HEK293 (cell line): ENCODE results near the gene CDCP1.

Experiments used
- GLIS2 ChIP-seq: fragments of 450-650 bp; formaldehyde crosslinking; IDR thresholded peaks from 2 replicates; pipeline ENCODE4 v1.5.1; 2016; ENCODE audit warnings: missing biosample characterization, missing genetic modification characterization
- KLF8 ChIP-seq: fragments of 450-650 bp; formaldehyde crosslinking; IDR thresholded peaks from 2 replicates; pipeline ENCODE4 v1.5.1; 2016; ENCODE audit warnings: missing biosample characterization, missing genetic modification characterization
- TCF7L2 ChIP-seq: IDR thresholded peaks from 2 replicates; pipeline ENCODE4 v1.6.1; 2011; ENCODE audit warnings: low read depth, mild to moderate bottlenecking, inconsistent platforms, low read length, moderate library complexity, borderline replicate concordance
- TSHZ1 ChIP-seq: fragments of 450-650 bp; formaldehyde crosslinking; IDR thresholded peaks from 2 replicates; pipeline ENCODE4 v1.5.1; 2016; ENCODE audit warnings: missing biosample characterization, missing genetic modification characterization, borderline replicate concordance
- YY1 ChIP-seq: fragments of 450-650 bp; formaldehyde crosslinking; IDR thresholded peaks from 2 replicates; pipeline ENCODE4 v1.5.1; 2018; ENCODE audit warnings: missing biosample characterization, missing genetic modification characterization
- ZBTB44 ChIP-seq: fragments of 450-650 bp; IDR thresholded peaks from 2 replicates; pipeline ENCODE4 v1.5.1; 2018; ENCODE audit warnings: missing biosample characterization, mild to moderate bottlenecking, missing genetic modification characterization
- ZBTB7A ChIP-seq: fragments of 450-650 bp; formaldehyde crosslinking; IDR thresholded peaks from 2 replicates; pipeline ENCODE4 v1.5.1; 2016; ENCODE audit warnings: low read depth, missing biosample characterization, missing genetic modification characterization
- ZFP41 ChIP-seq: fragments of 450-650 bp; formaldehyde crosslinking; IDR thresholded peaks from 2 replicates; pipeline ENCODE4 v1.5.1; 2016; ENCODE audit warnings: missing biosample characterization, missing genetic modification characterization, borderline replicate concordance
- ZNF274 ChIP-seq, 2 experiments: fragments of 200-500 bp in 1 of 2; fragments of 450-650 bp in 1 of 2; sonication (Bioruptor generic) in 1 of 2; formaldehyde crosslinking in 1 of 2; IDR thresholded peaks; 2 replicates each; pipeline versions ENCODE4 v1.5.1 to v1.6.1; 2014 to 2016; ENCODE audit warnings: borderline replicate concordance in 1 of 2, inconsistent platforms in 1 of 2, low read length in 1 of 2, missing biosample characterization in 1 of 2, missing genetic modification characterization in 1 of 2
- ZNF658 ChIP-seq: fragments of 450-650 bp; formaldehyde crosslinking; IDR thresholded peaks from 2 replicates; pipeline ENCODE4; 2016; ENCODE audit warnings: missing biosample characterization, missing genetic modification characterization
- ZNF777 ChIP-seq: fragments of 450-650 bp; formaldehyde crosslinking; IDR thresholded peaks from 2 replicates; pipeline ENCODE4 v1.5.1; 2017; ENCODE audit warnings: missing biosample characterization, missing genetic modification characterization, borderline replicate concordance
- TF ChIP-seq, protein P1 (sequence below): fragments of 450-650 bp; formaldehyde crosslinking; IDR thresholded peaks from 2 replicates; pipeline ENCODE4 v1.5.1; 2016; ENCODE audit warnings: missing biosample characterization, missing genetic modification characterization
- TF ChIP-seq, protein P2 (sequence below): fragments of 450-650 bp; formaldehyde crosslinking; IDR thresholded peaks from 2 replicates; pipeline ENCODE4 v1.5.1; 2016; ENCODE audit warnings: missing biosample characterization, missing genetic modification characterization
- TF ChIP-seq, protein P3 (sequence below): fragments of 450-650 bp; formaldehyde crosslinking; IDR thresholded peaks from 2 replicates; pipeline ENCODE4 v1.5.1; 2016; ENCODE audit warnings: missing biosample characterization, missing genetic modification characterization, borderline replicate concordance

GRCh38 chr3:45194791-45195190, 48.6 kb upstream of the CDCP1 start:
- no peak for TF ChIP-seq TCF7L2
- TF ChIP-seq, protein P1, sequence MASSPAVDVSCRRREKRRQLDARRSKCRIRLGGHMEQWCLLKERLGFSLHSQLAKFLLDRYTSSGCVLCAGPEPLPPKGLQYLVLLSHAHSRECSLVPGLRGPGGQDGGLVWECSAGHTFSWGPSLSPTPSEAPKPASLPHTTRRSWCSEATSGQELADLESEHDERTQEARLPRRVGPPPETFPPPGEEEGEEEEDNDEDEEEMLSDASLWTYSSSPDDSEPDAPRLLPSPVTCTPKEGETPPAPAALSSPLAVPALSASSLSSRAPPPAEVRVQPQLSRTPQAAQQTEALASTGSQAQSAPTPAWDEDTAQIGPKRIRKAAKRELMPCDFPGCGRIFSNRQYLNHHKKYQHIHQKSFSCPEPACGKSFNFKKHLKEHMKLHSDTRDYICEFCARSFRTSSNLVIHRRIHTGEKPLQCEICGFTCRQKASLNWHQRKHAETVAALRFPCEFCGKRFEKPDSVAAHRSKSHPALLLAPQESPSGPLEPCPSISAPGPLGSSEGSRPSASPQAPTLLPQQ (tag by site-specific recombination): no peak
- TF ChIP-seq, protein P2, sequence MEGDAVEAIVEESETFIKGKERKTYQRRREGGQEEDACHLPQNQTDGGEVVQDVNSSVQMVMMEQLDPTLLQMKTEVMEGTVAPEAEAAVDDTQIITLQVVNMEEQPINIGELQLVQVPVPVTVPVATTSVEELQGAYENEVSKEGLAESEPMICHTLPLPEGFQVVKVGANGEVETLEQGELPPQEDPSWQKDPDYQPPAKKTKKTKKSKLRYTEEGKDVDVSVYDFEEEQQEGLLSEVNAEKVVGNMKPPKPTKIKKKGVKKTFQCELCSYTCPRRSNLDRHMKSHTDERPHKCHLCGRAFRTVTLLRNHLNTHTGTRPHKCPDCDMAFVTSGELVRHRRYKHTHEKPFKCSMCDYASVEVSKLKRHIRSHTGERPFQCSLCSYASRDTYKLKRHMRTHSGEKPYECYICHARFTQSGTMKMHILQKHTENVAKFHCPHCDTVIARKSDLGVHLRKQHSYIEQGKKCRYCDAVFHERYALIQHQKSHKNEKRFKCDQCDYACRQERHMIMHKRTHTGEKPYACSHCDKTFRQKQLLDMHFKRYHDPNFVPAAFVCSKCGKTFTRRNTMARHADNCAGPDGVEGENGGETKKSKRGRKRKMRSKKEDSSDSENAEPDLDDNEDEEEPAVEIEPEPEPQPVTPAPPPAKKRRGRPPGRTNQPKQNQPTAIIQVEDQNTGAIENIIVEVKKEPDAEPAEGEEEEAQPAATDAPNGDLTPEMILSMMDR: no peak
- no peak for TF ChIP-seq YY1
- no peak for TF ChIP-seq ZNF274 (IDR thresholded peaks at IDR 0.05; ENCODE audit: low read length)
- TF ChIP-seq ZNF274 (tag by site-specific recombination; IDR thresholded peaks at IDR 0.05; ENCODE audit: borderline replicate concordance): no peak
- no peak for TF ChIP-seq ZFP41 (tag by site-specific recombination)
- TF ChIP-seq ZNF777 (tag by site-specific recombination): no peak
- TF ChIP-seq ZNF658 (tag by site-specific recombination): no peak
- no peak for TF ChIP-seq ZBTB7A (tag by site-specific recombination)
- TF ChIP-seq GLIS2 (tag by site-specific recombination): no peak
- TF ChIP-seq, protein P3, sequence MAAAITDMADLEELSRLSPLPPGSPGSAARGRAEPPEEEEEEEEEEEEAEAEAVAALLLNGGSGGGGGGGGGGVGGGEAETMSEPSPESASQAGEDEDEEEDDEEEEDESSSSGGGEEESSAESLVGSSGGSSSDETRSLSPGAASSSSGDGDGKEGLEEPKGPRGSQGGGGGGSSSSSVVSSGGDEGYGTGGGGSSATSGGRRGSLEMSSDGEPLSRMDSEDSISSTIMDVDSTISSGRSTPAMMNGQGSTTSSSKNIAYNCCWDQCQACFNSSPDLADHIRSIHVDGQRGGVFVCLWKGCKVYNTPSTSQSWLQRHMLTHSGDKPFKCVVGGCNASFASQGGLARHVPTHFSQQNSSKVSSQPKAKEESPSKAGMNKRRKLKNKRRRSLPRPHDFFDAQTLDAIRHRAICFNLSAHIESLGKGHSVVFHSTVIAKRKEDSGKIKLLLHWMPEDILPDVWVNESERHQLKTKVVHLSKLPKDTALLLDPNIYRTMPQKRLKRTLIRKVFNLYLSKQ: no peak
- TF ChIP-seq TSHZ1: no peak
- no peak for TF ChIP-seq KLF8
- no peak for TF ChIP-seq ZBTB44 (tag by site-specific recombination)
